NCI-H187 treated with DMSO at 0.1 percent for 48 hours (cell line): Measurements from ENCODE around the gene BLVRB.

Experiments
- DNase-seq: peaks from one replicate; lab custom pipeline; 2025; lab: John Stamatoyannopoulos, UW

The BLVRB gene

GRCh38 chr19:40403262-40403984 lies 62.1 kb downstream of the BLVRB start:
- no peak for DNase-seq

GRCh38 chr19:40400559-40400958 lies 65.0 kb downstream of the BLVRB start:
- no peak for DNase-seq

GRCh38 chr19:40398417-40399131 lies 67.0 kb downstream of the BLVRB start:
- peak; percentile 70 for DNase-seq
